Erythroblast (primary cell): ENCODE measurements around the gene RAB40C.

Experiments
- GATA1 ChIP-seq: IDR thresholded peaks from 2 replicates; pipeline ENCODE4 v1.6.1; 2011; ENCODE audit warnings: low read depth, mild to moderate bottlenecking, control low read depth, low read length, moderate library complexity
- POLR2A ChIP-seq: IDR thresholded peaks from 2 replicates; pipeline ENCODE4 v1.6.1; 2011; ENCODE audit warnings: mild to moderate bottlenecking, low read length

- TF ChIP-seq POLR2A (no peak), GATA1 (no peak)
Measured at GRCh38 chr16:670485-671352, 80.9 kb downstream of the RAB40C start.
